Measurements from ENCODE around the gene KRT77. TPM values are rescaled to one million over a fixed set of nuclear protein-coding genes. Genes with fewer than 3 reads are reported as not detected.

KRT77 gene
- total RNA-seq, 3 donors from 2014 or later (not counting 1 experiment from before 2014, with no cell fraction given) = not detected

GRCh38 chr12:52721838-52722470 lies 18.6 kb upstream of the KRT77 start:
- intact Hi-C loops (cut with micrococcal nuclease) = no loop called here
- Histone ChIP-seq H3K27me3 (ENCODE audit: control insufficient read depth, insufficient read depth, low read length) (no peaks in the 10 kb centered on the region), H3K4me3 (ENCODE audit: low read length) (no peak overlapping the region), H3K36me3 (ENCODE audit: control insufficient read depth, insufficient read depth, low read length) (no peaks in the 10 kb centered on the region), H3K4me1 (ENCODE audit: control insufficient read depth, insufficient read depth, low read length) (no peaks in the 10 kb centered on the region), H3K27ac (ENCODE audit: low read length) (no peak overlapping the region), H3K9me3 (ENCODE audit: control insufficient read depth, insufficient read depth, low read length) (no peaks in the 10 kb centered on the region)
- Mint-ChIP-seq H3K4me1 (peaks cover 0 to 7% of the 10 kb centered on the region in 2 donors), H3K9me3 (no peaks in the 10 kb centered on the region), H3K27me3 (ENCODE audit: low read depth in 2 of 2) (peaks cover 7% of the 10 kb centered on the region in 2 donors), H3K27ac (no peak overlapping the region), H3K4me3 (no peak overlapping the region), H3K36me3 (no peaks in the 10 kb centered on the region)
- 33% methylated on average over 3 of the region's 3 CpGs for WGBS (ENCODE audit: insufficient coverage)
- DNase-seq = no peak
- no peak for ATAC-seq
- TF ChIP-seq, protein P1, sequence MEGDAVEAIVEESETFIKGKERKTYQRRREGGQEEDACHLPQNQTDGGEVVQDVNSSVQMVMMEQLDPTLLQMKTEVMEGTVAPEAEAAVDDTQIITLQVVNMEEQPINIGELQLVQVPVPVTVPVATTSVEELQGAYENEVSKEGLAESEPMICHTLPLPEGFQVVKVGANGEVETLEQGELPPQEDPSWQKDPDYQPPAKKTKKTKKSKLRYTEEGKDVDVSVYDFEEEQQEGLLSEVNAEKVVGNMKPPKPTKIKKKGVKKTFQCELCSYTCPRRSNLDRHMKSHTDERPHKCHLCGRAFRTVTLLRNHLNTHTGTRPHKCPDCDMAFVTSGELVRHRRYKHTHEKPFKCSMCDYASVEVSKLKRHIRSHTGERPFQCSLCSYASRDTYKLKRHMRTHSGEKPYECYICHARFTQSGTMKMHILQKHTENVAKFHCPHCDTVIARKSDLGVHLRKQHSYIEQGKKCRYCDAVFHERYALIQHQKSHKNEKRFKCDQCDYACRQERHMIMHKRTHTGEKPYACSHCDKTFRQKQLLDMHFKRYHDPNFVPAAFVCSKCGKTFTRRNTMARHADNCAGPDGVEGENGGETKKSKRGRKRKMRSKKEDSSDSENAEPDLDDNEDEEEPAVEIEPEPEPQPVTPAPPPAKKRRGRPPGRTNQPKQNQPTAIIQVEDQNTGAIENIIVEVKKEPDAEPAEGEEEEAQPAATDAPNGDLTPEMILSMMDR (IDR thresholded peaks at IDR 0.05) = no peak

GRCh38 chr12:52720365-52720886 lies 17.1 kb upstream of the KRT77 start:
- H3K4me3 Mint-ChIP-seq = no peak overlapping the region
- no peaks in the 10 kb centered on the region for H3K36me3 Mint-ChIP-seq
- H3K27ac Mint-ChIP-seq = no peak overlapping the region
- peaks cover 10 to 14% of the 10 kb centered on the region in 2 donors for H3K27me3 Mint-ChIP-seq (ENCODE audit: low read depth in 2 of 2)
- 92% methylated on average over 8 of the region's 8 CpGs for WGBS (ENCODE audit: insufficient coverage)
- H3K27me3 ChIP-seq (ENCODE audit: control insufficient read depth, insufficient read depth, low read length) = peaks cover 4% of the 10 kb centered on the region
- TF ChIP-seq, protein P1 (IDR thresholded peaks at IDR 0.05) = no peak
- H3K9me3 ChIP-seq (ENCODE audit: control insufficient read depth, insufficient read depth, low read length) = no peaks in the 10 kb centered on the region
- H3K27ac ChIP-seq (ENCODE audit: low read length) = no peak overlapping the region
- H3K36me3 ChIP-seq (ENCODE audit: control insufficient read depth, insufficient read depth, low read length) = no peaks in the 10 kb centered on the region
- H3K4me1 Mint-ChIP-seq = peaks cover 0 to 7% of the 10 kb centered on the region in 2 donors
- no peaks in the 10 kb centered on the region for H3K9me3 Mint-ChIP-seq
- intact Hi-C loops (cut with micrococcal nuclease) = no loop called here
- DNase-seq (no peak), ATAC-seq (no peak)
- no peaks in the 10 kb centered on the region for H3K4me1 ChIP-seq (ENCODE audit: control insufficient read depth, insufficient read depth, low read length)
- no peak overlapping the region for H3K4me3 ChIP-seq (ENCODE audit: low read length)

DNA sequence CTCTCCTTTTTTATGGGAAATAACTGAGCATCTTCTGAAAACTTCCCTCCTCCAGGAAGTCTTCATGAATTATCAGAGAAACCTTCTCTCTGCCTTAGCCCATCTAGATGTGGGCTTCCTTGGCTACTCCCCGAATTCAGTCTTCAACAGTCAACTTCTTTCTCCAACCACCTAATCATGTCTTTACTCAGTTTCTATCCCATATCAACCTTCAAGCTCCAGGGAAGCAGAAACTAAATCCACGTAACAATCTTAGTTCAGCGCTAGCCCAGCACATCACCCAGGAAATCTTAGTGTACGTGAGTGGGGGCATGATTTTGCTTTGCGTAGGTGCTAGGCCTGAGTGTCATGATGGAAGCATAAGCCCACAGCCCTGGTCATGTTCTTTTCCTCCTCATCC lies 12.7 kb upstream of the KRT77 start:
- no peak for DNase-seq
- no peak overlapping the region for H3K27ac ChIP-seq (ENCODE audit: low read length)
- TF ChIP-seq, protein P1 (IDR thresholded peaks at IDR 0.05) = no peak
- Mint-ChIP-seq H3K27me3 (ENCODE audit: low read depth in 2 of 2) (peaks cover 31 to 32% of the 10 kb centered on the region in 2 donors), H3K4me3 (no peak overlapping the region), H3K4me1 (peaks cover 0 to 15% of the 10 kb centered on the region in 2 donors), H3K36me3 (no peaks in the 10 kb centered on the region), H3K9me3 (no peaks in the 10 kb centered on the region), H3K27ac (no peak overlapping the region)
- H3K9me3 ChIP-seq (ENCODE audit: control insufficient read depth, insufficient read depth, low read length) = no peaks in the 10 kb centered on the region
- intact Hi-C loops (cut with micrococcal nuclease) = no loop called here
- ATAC-seq = no peak
- H3K27me3 ChIP-seq (ENCODE audit: control insufficient read depth, insufficient read depth, low read length) = peaks cover 30% of the 10 kb centered on the region
- H3K36me3 ChIP-seq (ENCODE audit: control insufficient read depth, insufficient read depth, low read length) = no peaks in the 10 kb centered on the region
- 90% methylated on average over 5 of the region's 5 CpGs for WGBS (ENCODE audit: insufficient coverage)
- H3K4me3 ChIP-seq (ENCODE audit: low read length) = no peak overlapping the region
- H3K4me1 ChIP-seq (ENCODE audit: control insufficient read depth, insufficient read depth, low read length) = peaks cover 12% of the 10 kb centered on the region

- Histone ChIP-seq H3K4me1 (ENCODE audit: control insufficient read depth, insufficient read depth, low read length) (peaks cover 12% of the 10 kb centered on the region), H3K27me3 (ENCODE audit: control insufficient read depth, insufficient read depth, low read length) (peaks cover 30% of the 10 kb centered on the region), H3K4me3 (ENCODE audit: low read length) (no peak overlapping the region), H3K27ac (ENCODE audit: low read length) (no peak overlapping the region), H3K36me3 (ENCODE audit: control insufficient read depth, insufficient read depth, low read length) (no peaks in the 10 kb centered on the region), H3K9me3 (ENCODE audit: control insufficient read depth, insufficient read depth, low read length) (no peaks in the 10 kb centered on the region)
- Mint-ChIP-seq H3K9me3 (no peaks in the 10 kb centered on the region), H3K27ac (no peak overlapping the region), H3K4me1 (peaks cover 0 to 15% of the 10 kb centered on the region in 2 donors), H3K4me3 (no peak overlapping the region), H3K27me3 (ENCODE audit: low read depth in 2 of 2) (peaks cover 31 to 32% of the 10 kb centered on the region in 2 donors), H3K36me3 (no peaks in the 10 kb centered on the region)
- 90% methylated on average over 14 of the region's 14 CpGs for WGBS (ENCODE audit: insufficient coverage)
- intact Hi-C loops (cut with micrococcal nuclease) = no loop called here
- TF ChIP-seq, protein P1 (IDR thresholded peaks at IDR 0.05) = no peak
- ATAC-seq (no peak), DNase-seq (no peak)
Observed at GRCh38 chr12:52715416-52715815, 12.1 kb upstream of the KRT77 start.

Measured in natural killer cell (primary cell).